Measurements from ENCODE around the gene COCH. TPM values are rescaled to one million over a fixed set of nuclear protein-coding genes. Genes with fewer than 3 reads are reported as not detected.

Gene COCH
- total RNA-seq, 4 donors from 2014 or later: 1.9 to 5.4 (median 3.7) TPM

DNA sequence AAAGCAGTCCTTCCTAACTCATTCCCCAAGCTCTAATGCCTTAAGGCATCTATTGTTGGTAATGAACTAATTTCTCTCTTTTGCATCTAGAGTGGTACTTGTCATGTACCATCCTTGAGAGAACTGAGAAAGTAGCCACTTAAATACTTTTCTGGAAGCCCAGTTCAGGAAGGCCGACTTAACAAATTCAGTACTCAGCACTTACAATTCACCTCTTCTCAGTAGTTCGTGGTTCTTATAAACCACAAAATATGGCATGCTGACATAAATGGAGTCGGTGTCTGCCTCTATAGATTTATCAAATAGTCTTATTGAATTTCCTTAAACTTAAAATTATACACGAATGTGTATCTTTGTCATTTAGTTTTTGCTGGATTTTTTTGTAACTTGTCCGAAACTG, 9.4 kb upstream of the COCH start:
- no peak for TF ChIP-seq CTCF (IDR thresholded peaks at IDR 0.05; ENCODE audit: low read depth)

DNA sequence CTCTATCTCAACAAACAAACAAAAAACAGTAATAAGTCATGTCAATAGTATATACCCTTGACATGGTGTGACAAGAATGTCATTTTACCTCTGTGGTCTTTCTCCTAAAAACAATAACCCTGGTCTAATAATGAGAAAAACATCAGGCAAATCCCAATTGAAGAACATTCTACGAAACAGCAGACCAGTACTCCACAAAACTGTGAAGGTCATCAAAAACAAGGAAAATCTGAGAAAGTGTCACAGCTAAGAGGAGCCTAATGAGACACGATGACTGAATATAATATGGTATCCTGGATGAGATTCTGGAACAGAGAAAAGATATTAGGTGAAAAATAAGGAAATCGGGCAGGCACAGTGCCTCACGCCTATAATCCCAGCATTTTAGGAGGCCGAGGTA, 5.6 kb upstream of the COCH start:
- TF ChIP-seq CTCF (IDR thresholded peaks at IDR 0.05; ENCODE audit: low read depth): no peak

DNA sequence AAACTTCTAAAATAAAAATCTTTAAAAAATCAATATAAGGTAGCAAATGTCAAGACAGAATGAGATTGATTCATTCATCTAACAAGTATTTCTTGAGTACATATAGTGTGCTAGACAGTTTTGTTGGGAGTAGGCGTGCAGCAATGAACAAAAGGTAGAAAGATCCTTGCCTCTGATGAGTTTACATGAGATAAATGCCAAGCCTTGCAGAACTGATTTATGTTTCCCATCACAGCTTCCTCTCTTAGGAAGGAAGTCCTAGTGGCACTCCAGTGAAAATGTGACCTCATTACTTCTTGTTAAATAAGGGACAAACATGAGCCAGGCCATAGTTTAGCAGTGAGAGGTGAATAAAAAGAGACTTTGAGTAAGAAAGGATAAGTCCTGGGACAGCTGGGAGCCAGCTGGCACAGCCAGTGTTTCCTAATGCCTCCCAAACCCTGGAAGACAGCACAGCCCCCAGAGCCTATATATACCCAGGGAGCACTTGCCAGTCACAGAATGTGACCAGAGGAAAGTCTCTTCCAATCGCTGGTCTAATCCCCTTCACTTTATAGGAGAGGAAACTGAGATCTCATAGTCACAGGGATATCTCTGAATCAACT, 4.7 kb upstream of the COCH start:
- TF ChIP-seq CTCF (IDR thresholded peaks at IDR 0.05; ENCODE audit: low read depth): no peak

DNA sequence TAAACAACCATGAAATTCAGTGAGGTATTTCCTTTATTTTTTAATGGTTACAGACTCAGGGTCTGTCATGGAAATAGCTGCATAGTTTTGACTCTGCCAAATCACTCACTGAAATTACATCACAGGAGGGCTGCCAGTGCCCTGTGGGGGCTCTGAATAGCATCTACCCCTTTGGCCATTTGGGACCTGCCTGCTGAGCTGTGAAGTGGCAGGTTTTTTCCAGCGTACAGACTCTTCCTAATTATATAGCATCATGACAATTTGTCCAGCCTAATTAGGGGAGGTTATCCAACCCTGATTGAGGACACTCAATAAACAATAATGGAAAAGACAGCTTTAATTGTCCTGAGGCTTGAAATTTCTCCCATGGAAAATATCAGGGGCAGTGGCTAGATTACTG, 1.8 kb upstream of the COCH start:
- TF ChIP-seq CTCF (IDR thresholded peaks at IDR 0.05; ENCODE audit: low read depth): no peak

DNA sequence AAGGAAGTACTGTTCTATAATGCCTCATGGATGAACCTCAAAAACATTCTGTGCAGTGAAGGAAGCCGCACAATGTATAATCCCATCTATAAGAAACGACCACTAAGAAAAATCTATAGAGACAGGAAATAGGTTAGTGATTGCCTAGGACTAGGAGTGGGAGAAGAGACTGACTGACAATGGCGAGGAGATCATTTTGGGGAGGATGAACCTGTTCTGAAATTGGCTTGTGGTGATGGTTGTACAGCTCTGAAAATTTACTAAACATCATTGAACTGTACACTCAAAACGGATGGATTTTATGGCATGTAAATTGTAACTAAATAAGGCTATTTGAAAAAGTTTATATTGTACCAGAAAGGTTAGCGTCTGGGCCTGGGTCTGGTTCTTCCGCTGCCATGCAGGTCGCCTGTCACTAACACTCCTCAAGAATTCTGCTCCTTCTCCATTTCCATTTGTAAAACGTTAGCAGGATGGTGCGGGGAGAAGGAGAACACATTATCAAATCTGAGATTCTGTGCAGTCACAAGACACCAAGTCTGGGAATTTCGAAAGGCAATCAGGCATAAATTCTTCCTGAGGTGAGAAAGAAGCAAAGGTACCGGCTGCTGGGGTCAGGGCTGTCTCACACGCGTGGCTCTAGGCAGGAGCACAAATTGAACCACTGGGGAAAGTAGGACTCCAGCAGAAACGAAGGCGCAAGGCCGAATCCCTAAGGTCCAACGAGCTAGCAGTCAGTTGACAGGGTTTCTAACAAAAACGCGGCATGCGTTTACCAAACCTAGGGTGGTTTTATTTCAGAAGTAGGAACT, 845 bp upstream of the COCH start:
- no peak for TF ChIP-seq CTCF (IDR thresholded peaks at IDR 0.05; ENCODE audit: low read depth)

- no peak for TF ChIP-seq CTCF (IDR thresholded peaks at IDR 0.05; ENCODE audit: low read depth)
Measured at GRCh38 chr14:30874999-30875787, 834 bp downstream of the COCH start.

DNA sequence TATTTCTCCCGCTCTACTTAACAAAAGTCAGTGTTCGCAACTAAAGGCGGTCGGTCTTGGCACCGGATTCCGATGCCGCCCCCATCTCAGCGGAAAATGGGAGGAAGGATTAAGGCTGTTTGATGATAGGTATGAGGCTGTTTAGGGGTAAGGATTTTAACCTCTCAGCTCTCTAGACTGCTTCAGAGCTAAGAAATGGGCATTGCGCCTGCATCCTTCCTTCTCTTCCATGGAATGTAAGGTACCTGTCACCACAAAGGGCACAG, 1.4 kb downstream of the COCH start:
- no peak for TF ChIP-seq CTCF (IDR thresholded peaks at IDR 0.05; ENCODE audit: low read depth)

Measured in subcutaneous adipose tissue (tissue), 4 donors.